B cell (primary cell): Measurements from ENCODE around the gene LSM7.

ENCODE experiments used
- CTCF ChIP-seq: fragments of 200-600 bp; IDR thresholded peaks from one replicate; pipeline ENCODE4 v1.8.0; 2022; ENCODE audit warnings: antibody characterized with exemption, mild to moderate bottlenecking
- EZH2 ChIP-seq: IDR thresholded peaks from 2 replicates; pipeline ENCODE4 v1.6.1; 2012; ENCODE audit warnings: borderline replicate concordance, low read depth, mild to moderate bottlenecking, moderate library complexity, low read length; ENCODE audit not compliant: insufficient read depth, poor library complexity, severe bottlenecking

- TF ChIP-seq EZH2 (no peak), CTCF (no peak)
These were observed 29.2 kb upstream of the LSM7 start for GRCh38 chr19:2357279-2358206.
